Caco-2 (cell line): ENCODE measurements around the gene PIGQ. TPM values are rescaled to one million over a fixed set of nuclear protein-coding genes. Genes with fewer than 3 reads are reported as not detected.
A peak's percentile ranks its signal among the peaks of the same experiment; 100 is the strongest.

Experiments
- BruUV-seq: library from RNA; stranded (reverse); fragments of 400-500 nt; replicated peaks from 2 replicates; lab custom pipeline; 2021; lab: Mats Ljungman, UMichigan
- CTCF ChIA-PET: fragments of 300-600 bp; sonication (Branson Sonifier 250); formaldehyde crosslinking; loops from one replicate; lab custom pipeline; 2022; ENCODE audit warnings: antibody characterized with exemption; lab: Charles Lee
- POLR2A ChIA-PET: fragments of 300-600 bp; sonication (Branson Sonifier 250); formaldehyde crosslinking; loops from one replicate; lab custom pipeline; 2022; ENCODE audit warnings: antibody characterized with exemption; lab: Charles Lee
- DNase-seq, 2 experiments: peaks; one replicate each; pipeline versions ENCODE4 v3.0.0 to v3.0.0-alpha.2; 2020 to 2022
- H3K27me3 ChIP-seq: replicated peaks from 2 replicates; pipeline ENCODE4 v1.6.0; 2011; ENCODE audit warnings: low read length; ENCODE audit not compliant: control insufficient read depth, insufficient read depth
- H3K36me3 ChIP-seq: 2 replicates; pipeline ENCODE4 v1.5.1; 2011; ENCODE audit warnings: low read length; ENCODE audit not compliant: control insufficient read depth, insufficient read depth
- H3K4me1 ChIP-seq: fragments of 250-450 bp; sonication (Bioruptor Pico); 2 replicates; pipeline ENCODE4 v1.5.1; 2020; ENCODE audit warnings: mild to moderate bottlenecking
- H3K4me3 ChIP-seq: 2 replicates; pipeline ENCODE4 v1.5.1; 2011; ENCODE audit warnings: low read depth, mild to moderate bottlenecking, control low read depth, low read length
- H3K9me3 ChIP-seq: fragments of 250-450 bp; sonication (Bioruptor Pico); 2 replicates; pipeline ENCODE4 v1.5.1; 2020; ENCODE audit warnings: mild to moderate bottlenecking, moderate library complexity
- H3K27ac Mint-ChIP-seq: one replicate; pipeline ENCODE4 v1.8.0; 2022; ENCODE audit warnings: mixed read lengths; ENCODE audit not compliant: unreplicated experiment
- H3K27me3 Mint-ChIP-seq: one replicate; pipeline ENCODE4 v1.8.0; 2022; ENCODE audit warnings: mixed read lengths; ENCODE audit not compliant: insufficient read depth, unreplicated experiment
- H3K36me3 Mint-ChIP-seq: one replicate; pipeline ENCODE4 v1.8.0; 2022; ENCODE audit warnings: mild to moderate bottlenecking, mixed read lengths; ENCODE audit not compliant: insufficient read depth, unreplicated experiment
- H3K4me1 Mint-ChIP-seq: one replicate; pipeline ENCODE4 v1.8.0; 2022; ENCODE audit warnings: low read depth, mixed read lengths; ENCODE audit not compliant: unreplicated experiment
- H3K4me3 Mint-ChIP-seq: one replicate; pipeline ENCODE4 v1.8.0; 2022; ENCODE audit warnings: mild to moderate bottlenecking, moderate library complexity, mixed read lengths; ENCODE audit not compliant: unreplicated experiment
- H3K9me3 Mint-ChIP-seq: one replicate; pipeline ENCODE4 v1.8.0; 2022; ENCODE audit warnings: mixed read lengths; ENCODE audit not compliant: unreplicated experiment
- intact Hi-C: fragments of 100-400 bp; cut with micrococcal nuclease; formaldehyde crosslinking; loops from one replicate; pipeline ENCODE4 v1.10.0; 2022; ENCODE audit not compliant: unreplicated experiment
- total RNA-seq: library from RNA; stranded (reverse); gene quantifications from 2 replicates; pipeline ENCODE4 v1.2.3, GENCODE V29; 2022
- TF ChIP-seq, protein P1 (sequence below), 2 experiments: fragments of 200-600 bp in 1 of 2; IDR thresholded peaks; 1 replicate in 1 of 2; 2 replicates in 1 of 2; pipeline versions ENCODE4 v1.5.1 to v1.8.0; 2011 to 2022; ENCODE audit warnings: antibody characterized with exemption in 1 of 2, control low read depth in 1 of 2, inconsistent platforms in 1 of 2, low read depth in 1 of 2, low read length in 1 of 2, mild to moderate bottlenecking in 1 of 2, moderate library complexity in 1 of 2; ENCODE audit not compliant: insufficient read depth in 1 of 2, severe bottlenecking in 1 of 2, unreplicated experiment in 1 of 2

The PIGQ gene
- total RNA-seq, 1 experiment from 2014 or later: 45.8 TPM

DNA sequence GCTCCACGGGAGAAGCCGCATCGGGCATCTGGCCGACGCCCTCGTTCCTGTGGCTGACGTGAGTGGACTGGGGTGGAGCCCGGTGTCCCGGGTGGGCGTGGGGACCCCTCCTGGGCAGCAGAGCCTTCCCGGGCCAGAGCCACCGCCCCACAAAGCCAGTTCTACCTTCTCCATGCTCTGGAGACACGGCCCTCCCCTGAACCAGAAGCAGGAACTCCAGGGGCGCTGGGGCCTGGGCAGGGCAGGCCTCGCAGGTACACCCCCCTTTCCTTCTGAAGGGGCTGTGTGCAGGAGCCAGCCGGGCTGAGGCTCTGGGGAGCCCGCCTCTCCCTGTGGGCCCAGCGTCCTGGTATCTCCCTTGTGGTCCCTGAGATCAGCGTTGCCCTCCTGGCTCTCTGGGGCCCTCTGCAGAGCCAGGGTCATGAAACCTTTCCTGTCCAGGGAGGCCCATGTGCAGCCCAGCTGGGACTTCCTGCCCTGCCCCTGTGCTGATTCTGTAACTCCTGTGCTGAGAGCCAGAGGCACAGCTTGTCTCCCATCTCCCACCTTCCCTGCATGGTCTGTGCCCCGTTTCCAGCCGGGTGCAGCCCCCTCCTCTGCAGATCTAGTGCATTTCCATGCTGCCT, 6.5 kb downstream of the PIGQ start:
- POLR2A ChIA-PET: no interaction called here
- BruUV-seq: no TSS peak
- Histone ChIP-seq H3K4me3 (no peak overlapping the region), H3K27me3 (no peaks in the 10 kb centered on the region), H3K9me3 (no peaks in the 10 kb centered on the region), H3K4me1 (no peaks in the 10 kb centered on the region), H3K36me3 (no peaks in the 10 kb centered on the region)
- TF ChIP-seq, protein P1, sequence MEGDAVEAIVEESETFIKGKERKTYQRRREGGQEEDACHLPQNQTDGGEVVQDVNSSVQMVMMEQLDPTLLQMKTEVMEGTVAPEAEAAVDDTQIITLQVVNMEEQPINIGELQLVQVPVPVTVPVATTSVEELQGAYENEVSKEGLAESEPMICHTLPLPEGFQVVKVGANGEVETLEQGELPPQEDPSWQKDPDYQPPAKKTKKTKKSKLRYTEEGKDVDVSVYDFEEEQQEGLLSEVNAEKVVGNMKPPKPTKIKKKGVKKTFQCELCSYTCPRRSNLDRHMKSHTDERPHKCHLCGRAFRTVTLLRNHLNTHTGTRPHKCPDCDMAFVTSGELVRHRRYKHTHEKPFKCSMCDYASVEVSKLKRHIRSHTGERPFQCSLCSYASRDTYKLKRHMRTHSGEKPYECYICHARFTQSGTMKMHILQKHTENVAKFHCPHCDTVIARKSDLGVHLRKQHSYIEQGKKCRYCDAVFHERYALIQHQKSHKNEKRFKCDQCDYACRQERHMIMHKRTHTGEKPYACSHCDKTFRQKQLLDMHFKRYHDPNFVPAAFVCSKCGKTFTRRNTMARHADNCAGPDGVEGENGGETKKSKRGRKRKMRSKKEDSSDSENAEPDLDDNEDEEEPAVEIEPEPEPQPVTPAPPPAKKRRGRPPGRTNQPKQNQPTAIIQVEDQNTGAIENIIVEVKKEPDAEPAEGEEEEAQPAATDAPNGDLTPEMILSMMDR (IDR thresholded peaks at IDR 0.05; ENCODE audit: insufficient read depth in 1 of 2, low read depth in 1 of 2, low read length in 1 of 2, severe bottlenecking in 1 of 2, unreplicated experiment in 1 of 2): no peak
- intact Hi-C loops: no loop called here
- Mint-ChIP-seq H3K4me3 (no peak overlapping the region), H3K27ac (no peak overlapping the region), H3K4me1 (peaks cover 6% of the 10 kb centered on the region), H3K36me3 (peaks cover 6% of the 10 kb centered on the region), H3K9me3 (no peaks in the 10 kb centered on the region), H3K27me3 (no peaks in the 10 kb centered on the region)
- CTCF ChIA-PET: interaction anchor here (0.5 to 1.2 kb wide), 2 partner anchors 8 to 9 kb away, joined by 3 to 6 read pairs; no protein-coding TSS in a partner anchor
- DNase-seq: no peak

- ChIA-PET POLR2A (no interaction called here), CTCF (interaction anchor here (0.5 to 1.2 kb wide), 2 partner anchors 8 kb away, joined by 3 to 6 read pairs; no protein-coding TSS in a partner anchor)
- TF ChIP-seq, protein P1 (IDR thresholded peaks at IDR 0.05; ENCODE audit: insufficient read depth in 1 of 2, low read depth in 1 of 2, low read length in 1 of 2, severe bottlenecking in 1 of 2, unreplicated experiment in 1 of 2): peak in 1 of 2 experiments; percentile 30
- Mint-ChIP-seq H3K9me3 (no peaks in the 10 kb centered on the region), H3K27ac (no peak overlapping the region), H3K27me3 (no peaks in the 10 kb centered on the region), H3K4me1 (peaks cover under 1% of the 10 kb centered on the region), H3K36me3 (peaks cover 6% of the 10 kb centered on the region), H3K4me3 (no peak overlapping the region)
- no peaks in the 10 kb centered on the region for H3K9me3 ChIP-seq
- H3K4me3 ChIP-seq: no peak overlapping the region
- intact Hi-C loops: no loop called here
- H3K27me3 ChIP-seq: no peaks in the 10 kb centered on the region
- H3K4me1 ChIP-seq: no peaks in the 10 kb centered on the region
- no peaks in the 10 kb centered on the region for H3K36me3 ChIP-seq
- BruUV-seq: no TSS peak
- DNase-seq: no peak
Measured at GRCh38 chr16:576823-577201, 7.0 kb downstream of the PIGQ start.

- Mint-ChIP-seq H3K9me3 (no peaks in the 10 kb centered on the region), H3K4me1 (no peaks in the 10 kb centered on the region), H3K27ac (no peak overlapping the region), H3K36me3 (peaks cover 6% of the 10 kb centered on the region), H3K27me3 (no peaks in the 10 kb centered on the region), H3K4me3 (no peak overlapping the region)
- intact Hi-C loops: no loop called here
- Histone ChIP-seq H3K4me3 (no peak overlapping the region), H3K9me3 (no peaks in the 10 kb centered on the region), H3K27me3 (no peaks in the 10 kb centered on the region), H3K36me3 (no peaks in the 10 kb centered on the region), H3K4me1 (no peaks in the 10 kb centered on the region)
- no TSS peak for BruUV-seq
- DNase-seq: no peak
- TF ChIP-seq, protein P1 (IDR thresholded peaks at IDR 0.05; ENCODE audit: insufficient read depth in 1 of 2, low read depth in 1 of 2, low read length in 1 of 2, severe bottlenecking in 1 of 2, unreplicated experiment in 1 of 2): no peak
- ChIA-PET CTCF (no interaction called here), POLR2A (no interaction called here)
Measured at GRCh38 chr16:577796-578195, 8.0 kb downstream of the PIGQ start.
